IMR-90 (cell line): Measurements from ENCODE around the gene RAB27B. TPM values are rescaled to one million over a fixed set of nuclear protein-coding genes. Genes with fewer than 3 reads are reported as not detected.

Source experiments
- ATAC-seq: fragments of 200-7000 bp; cut with Tn5 transposase; 2 replicates; pipeline ENCODE4 v1.9.1; 2020; ENCODE audit warnings: low read depth, mild to moderate bottlenecking, moderate library complexity
- BruUV-seq: library from RNA; stranded (reverse); fragments of 400-500 nt; replicated peaks from 2 replicates; lab custom pipeline; 2021; lab: Mats Ljungman, UMichigan
- CTCF ChIA-PET: fragments of 300-600 bp; formaldehyde crosslinking; extraction: SDS; loops from one replicate; lab custom pipeline; 2021; ENCODE audit warnings: antibody characterized with exemption; lab: Yijun Ruan, JAX
- POLR2A ChIA-PET: fragments of 300-600 bp; sonication (Branson Sonifier 250); formaldehyde crosslinking; loops from one replicate; lab custom pipeline; 2022; ENCODE audit warnings: antibody characterized with exemption; ENCODE audit not compliant: unreplicated experiment; lab: Charles Lee
- DNase-seq: peaks from one replicate; pipeline ENCODE4 v3.0.0; 2013
- H2AFZ ChIP-seq: replicated peaks from 2 replicates; pipeline ENCODE3; 2013; ENCODE audit warnings: low read length, mild to moderate bottlenecking; ENCODE audit not compliant: poor library complexity
- H2AK5ac ChIP-seq: 2 replicates; pipeline ENCODE4 v1.6.1; 2013; ENCODE audit warnings: low read depth, low read length, inconsistent platforms
- H2AK9ac ChIP-seq: replicated peaks from 2 replicates; pipeline ENCODE3; 2013; ENCODE audit warnings: mild to moderate bottlenecking, low read depth, low read length, moderate library complexity; ENCODE audit not compliant: poor library complexity
- H2BK120ac ChIP-seq: 2 replicates; pipeline ENCODE4 v1.6.1; 2013; ENCODE audit warnings: low read depth, low read length, inconsistent platforms
- H2BK15ac ChIP-seq: 3 replicates; pipeline ENCODE4 v1.6.1; 2013; ENCODE audit warnings: low read depth, low read length, inconsistent platforms
- H2BK20ac ChIP-seq: 2 replicates; pipeline ENCODE4 v1.6.1; 2013; ENCODE audit warnings: low read depth, mild to moderate bottlenecking, inconsistent platforms, low read length, moderate library complexity
- H2BK5ac ChIP-seq: 2 replicates; pipeline ENCODE4 v1.6.1; 2013; ENCODE audit warnings: mild to moderate bottlenecking, low read depth, low read length, inconsistent platforms; ENCODE audit not compliant: poor library complexity, severe bottlenecking
- H3K14ac ChIP-seq: replicated peaks from 2 replicates; pipeline ENCODE4 v1.6.1; 2013; ENCODE audit warnings: low read depth, low read length, inconsistent platforms
- H3K18ac ChIP-seq: 2 replicates; pipeline ENCODE4 v1.6.1; 2013; ENCODE audit warnings: low read depth, low read length, control low read depth
- H3K23ac ChIP-seq: 2 replicates; pipeline ENCODE4 v1.6.1; 2013; ENCODE audit warnings: low read depth, low read length, inconsistent platforms
- H3K27ac ChIP-seq: 2 replicates; pipeline ENCODE4 v1.5.1; 2013; ENCODE audit warnings: mild to moderate bottlenecking, control low read depth, low read length; ENCODE audit not compliant: insufficient read depth
- H3K27me3 ChIP-seq: 2 replicates; pipeline ENCODE4 v1.6.1; 2013; ENCODE audit warnings: low read length; ENCODE audit not compliant: control insufficient read depth, insufficient read depth
- H3K36me3 ChIP-seq: 2 replicates; pipeline ENCODE4 v1.6.1; 2013; ENCODE audit warnings: low read length, mixed read lengths; ENCODE audit not compliant: control insufficient read depth, insufficient read depth
- H3K4ac ChIP-seq: 2 replicates; pipeline ENCODE4 v1.6.1; 2013; ENCODE audit warnings: low read depth, low read length, inconsistent platforms
- H3K4me1 ChIP-seq: 2 replicates; pipeline ENCODE4 v1.6.1; 2013; ENCODE audit warnings: low read length, mixed read lengths; ENCODE audit not compliant: control insufficient read depth, insufficient read depth
- H3K4me2 ChIP-seq: 2 replicates; pipeline ENCODE4 v1.6.1; 2013; ENCODE audit warnings: low read depth, mild to moderate bottlenecking, control low read depth, low read length, moderate library complexity
- H3K4me3 ChIP-seq: 2 replicates; pipeline ENCODE4 v1.5.1; 2013; ENCODE audit warnings: low read depth, mild to moderate bottlenecking, control low read depth, low read length, moderate library complexity; ENCODE audit not compliant: insufficient read depth
- H3K56ac ChIP-seq: 2 replicates; pipeline ENCODE4 v1.6.1; 2013; ENCODE audit warnings: low read length, inconsistent platforms; ENCODE audit not compliant: insufficient read depth; ENCODE audit errors: extremely low read depth
- H3K79me1 ChIP-seq, 2 experiments: 2 replicates each; pipeline ENCODE4 v1.6.1; 2013; ENCODE audit warnings: low read length in 2 of 2, inconsistent platforms in 1 of 2, low read depth in 1 of 2
- H3K9ac ChIP-seq: 2 replicates; pipeline ENCODE4 v1.6.1; 2013; ENCODE audit warnings: low read depth, low read length, control low read depth
- H3K9me1 ChIP-seq: 2 replicates; pipeline ENCODE4 v1.6.1; 2013; ENCODE audit warnings: low read length, inconsistent platforms; ENCODE audit not compliant: insufficient read depth
- H3K9me3 ChIP-seq: 2 replicates; pipeline ENCODE4 v1.6.1; 2013; ENCODE audit warnings: low read length; ENCODE audit not compliant: control insufficient read depth, insufficient read depth
- H4K20me1 ChIP-seq: 2 replicates; pipeline ENCODE4 v1.6.1; 2013; ENCODE audit warnings: low read length, inconsistent platforms; ENCODE audit not compliant: insufficient read depth
- H4K5ac ChIP-seq: 2 replicates; pipeline ENCODE4 v1.6.1; 2013; ENCODE audit warnings: mild to moderate bottlenecking, low read depth, low read length, control low read depth
- H4K8ac ChIP-seq, 2 experiments: 2 replicates each; pipeline ENCODE4 v1.6.1; 2013; ENCODE audit warnings: low read depth in 2 of 2, low read length in 2 of 2, control low read depth in 1 of 2, inconsistent platforms in 1 of 2
- H4K91ac ChIP-seq: 2 replicates; pipeline ENCODE4 v1.6.1; 2013; ENCODE audit warnings: low read depth, low read length, inconsistent platforms; ENCODE audit not compliant: insufficient read depth
- BHLHE40 ChIP-seq: fragments of 150-350 bp; IDR thresholded peaks from 2 replicates; pipeline ENCODE4 v1.6.1; 2016; ENCODE audit warnings: mild to moderate bottlenecking, low read depth, low read length
- CEBPB ChIP-seq: IDR thresholded peaks from 2 replicates; pipeline ENCODE4 v1.6.1; 2012; ENCODE audit warnings: low read depth, low read length, improper control_type of control experiment
- CTCF ChIP-seq: conservative IDR thresholded peaks from 2 replicates; pipeline ENCODE4 v1.5.1; 2012; ENCODE audit warnings: mild to moderate bottlenecking, low read depth, low read length, improper control_type of control experiment
- POLR2A ChIP-seq: IDR thresholded peaks from 2 replicates; pipeline ENCODE4 v1.6.1; 2012; ENCODE audit warnings: mild to moderate bottlenecking, low read depth, low read length
- SMC3 ChIP-seq: fragments of 150-350 bp; IDR thresholded peaks from 2 replicates; pipeline ENCODE4 v1.6.1; 2016; ENCODE audit warnings: low read depth, mild to moderate bottlenecking, antibody characterized with exemption, low read length, moderate library complexity
- WGBS, 2 experiments: methylation state at CpG; one replicate each; pipeline versions ENCODE4 v1.1.5 to v1.1.7; 2013; ENCODE audit warnings: missing lambda C conversion rate in 2 of 2; ENCODE audit not compliant: insufficient read length in 1 of 2; ENCODE audit errors: extremely low coverage in 2 of 2; 5-methylcytosine and 5-hydroxymethylcytosine counted together
- dilution Hi-C: fragments of 300-500 bp; cut with HindIII; formaldehyde crosslinking; loops from one replicate; pipeline ENCODE4 v1.14.3; 2018; ENCODE audit warnings: low sequenced_read_pairs; ENCODE audit not compliant: unreplicated experiment
- in situ Hi-C: fragments of 300-500 bp; cut with MboI; formaldehyde crosslinking; loops from 3 replicates; pipeline ENCODE4 v1.14.3; 2019; ENCODE audit warnings: low sequenced_read_pairs, inconsistent platforms, mixed read lengths
- intact Hi-C: fragments of 100-400 bp; cut with micrococcal nuclease; formaldehyde crosslinking; loops from 2 replicates; pipeline ENCODE4 v1.10.0; 2022
- polyA plus RNA-seq, 3 experiments: library from polyadenylated mRNA; depleted of rRNA; stranded (reverse); fragments of >200 nt; gene quantifications; 2 replicates each; pipeline ENCODE4 v1.2.3, GENCODE V29; 2012; ENCODE audit warnings: low replicate concordance in 1 of 3
- total RNA-seq: library from RNA; depleted of rRNA; stranded (reverse); fragments of >200 nt; gene quantifications from 2 replicates; pipeline ENCODE4 v1.2.3, GENCODE V29; 2012

RAB27B gene
- total and polyA plus RNA-seq, 2 of the 4 experiments (the other 2 are of a cell fraction), result 0.24 to 1.3 TPM

- H2BK5ac ChIP-seq, result no peak overlapping the region
- H2AFZ ChIP-seq, result no peak overlapping the region
- H2AK9ac ChIP-seq, result no peak overlapping the region
- in situ Hi-C loops, result no loop called here
- no peaks in the 10 kb centered on the region for H4K20me1 ChIP-seq
- H2AK5ac ChIP-seq, result no peak overlapping the region; the same call in 1 of the 2 replicates
- H2BK120ac ChIP-seq, result no peak overlapping the region
- ATAC-seq (no peak), DNase-seq (peak; percentile 8)
- no peak overlapping the region for H2BK15ac ChIP-seq
- H3K27ac ChIP-seq, result no peak overlapping the region
- no peak overlapping the region for H3K23ac ChIP-seq
- no peak overlapping the region for H4K91ac ChIP-seq
- H3K4ac ChIP-seq, result no peak overlapping the region
- no TSS peak for BruUV-seq
- WGBS, 2 experiments, result no CpG with 5 or more reads among the region's 6 CpGs
- H3K56ac ChIP-seq, result no peak overlapping the region
- H3K4me2 ChIP-seq, result no peak overlapping the region
- H3K4me3 ChIP-seq, result no peak overlapping the region
- H3K14ac ChIP-seq, result no peak overlapping the region
- H3K9ac ChIP-seq, result no peak overlapping the region
- H2BK20ac ChIP-seq, result no peak overlapping the region
- no peaks in the 10 kb centered on the region for H3K79me1 ChIP-seq
- intact Hi-C loops, result no loop called here
- no peak overlapping the region for H3K18ac ChIP-seq
- no peaks in the 10 kb centered on the region for H3K9me3 ChIP-seq
- H3K36me3 ChIP-seq, result peaks cover 3% of the 10 kb centered on the region
- peaks cover 4% of the 10 kb centered on the region; the same call in 1 of the 2 replicates for H3K4me1 ChIP-seq
- POLR2A ChIA-PET, result no interaction called here
- dilution Hi-C loops, result no loop called here
- no peak overlapping the region for H4K8ac ChIP-seq
- no peak overlapping the region for H4K5ac ChIP-seq
- TF ChIP-seq CEBPB (no peak), POLR2A (no peak), BHLHE40 (no peak), SMC3 (no peak), CTCF (no peak)
- H3K27me3 ChIP-seq, result no peaks in the 10 kb centered on the region
- no peaks in the 10 kb centered on the region; the same call in 1 of the 2 replicates for H3K9me1 ChIP-seq
- CTCF ChIA-PET, result no interaction called here
Measured at GRCh38 chr18:54906331-54907185, 78.3 kb downstream of the RAB27B start.
